MM.1S (cell line): ENCODE data around the gene RLBP1.

Source experiments
- CTCF ChIP-seq: fragments of 300-600 bp; sonication (generic); IDR thresholded peaks from 2 replicates; pipeline ENCODE4 v1.5.1; 2016; ENCODE audit warnings: antibody characterized with exemption, low read length, mixed read lengths
- EZH2 ChIP-seq: fragments of 300-600 bp; sonication (generic); optimal IDR thresholded peaks from 2 replicates; pipeline ENCODE3; 2017; ENCODE audit warnings: low read depth, mild to moderate bottlenecking, antibody characterized with exemption, low read length, mixed read lengths
- EZH2phosphoT487 ChIP-seq: fragments of 300-600 bp; sonication (generic); IDR thresholded peaks from 2 replicates; pipeline ENCODE4 v1.6.1; 2018; ENCODE audit warnings: antibody characterized with exemption, low read length

- TF ChIP-seq CTCF (no peak), EZH2 (no peak), EZH2phosphoT487 (no peak)
These were observed 26.1 kb upstream of the RLBP1 start for GRCh38 chr15:89247446-89247845.
